AG08396 (cell line): ENCODE data around the gene MPI.
"Not testable (repeated sequence)": the region's sequence is repeated elsewhere in the genome, so short reads cannot be mapped to it uniquely, and the experiment has no call there.

Experiments used
- DNase-seq: peaks from one replicate; pipeline ENCODE4 v3.0.0; 2012; ENCODE audit warnings: low spot score, mixed read lengths

Gene MPI

DNA sequence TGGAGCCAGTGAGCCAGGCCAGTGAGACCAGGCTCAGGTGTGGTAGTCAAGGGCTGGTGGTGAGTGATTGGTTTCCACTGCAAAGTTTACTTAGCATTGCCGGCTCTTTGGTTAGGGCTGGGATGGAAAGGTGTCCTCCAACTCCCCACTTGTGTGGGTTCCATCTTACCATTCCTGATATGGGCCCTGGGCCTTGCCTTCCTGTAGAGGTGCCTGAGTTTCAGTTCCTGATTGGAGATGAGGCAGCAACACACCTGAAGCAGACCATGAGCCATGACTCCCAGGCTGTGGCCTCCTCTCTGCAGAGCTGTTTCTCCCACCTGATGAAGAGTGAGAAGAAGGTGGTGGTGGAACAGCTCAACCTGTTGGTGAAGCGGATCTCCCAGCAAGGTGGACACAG lies 3.1 kb downstream of the MPI start:
- DNase-seq, result no peak

GRCh38 chr15:74893627-74894026 lies 3.8 kb downstream of the MPI start:
- no peak for DNase-seq

- not testable (repeated sequence) for DNase-seq
Measured at GRCh38 chr15:74894383-74894782, 4.5 kb downstream of the MPI start.

DNA sequence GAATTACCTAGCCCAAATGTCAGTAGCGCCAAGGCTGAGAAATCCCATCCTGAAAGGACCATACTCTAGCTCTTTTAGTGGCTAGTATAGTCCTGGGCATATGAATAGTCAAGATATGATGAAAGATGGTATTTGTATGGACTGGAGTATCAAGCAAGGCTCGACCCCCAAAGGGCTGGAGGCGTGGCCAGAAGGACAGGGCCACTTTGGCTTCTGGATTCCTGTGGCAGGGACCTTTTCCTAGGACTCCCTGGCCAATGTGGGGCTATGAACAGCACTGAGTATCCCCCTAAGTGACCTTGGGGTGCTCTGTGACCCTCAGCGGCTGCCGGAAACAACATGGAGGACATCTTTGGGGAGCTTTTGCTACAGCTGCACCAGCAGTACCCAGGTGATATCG lies 6.0 kb downstream of the MPI start:
- DNase-seq, result no peak

DNA sequence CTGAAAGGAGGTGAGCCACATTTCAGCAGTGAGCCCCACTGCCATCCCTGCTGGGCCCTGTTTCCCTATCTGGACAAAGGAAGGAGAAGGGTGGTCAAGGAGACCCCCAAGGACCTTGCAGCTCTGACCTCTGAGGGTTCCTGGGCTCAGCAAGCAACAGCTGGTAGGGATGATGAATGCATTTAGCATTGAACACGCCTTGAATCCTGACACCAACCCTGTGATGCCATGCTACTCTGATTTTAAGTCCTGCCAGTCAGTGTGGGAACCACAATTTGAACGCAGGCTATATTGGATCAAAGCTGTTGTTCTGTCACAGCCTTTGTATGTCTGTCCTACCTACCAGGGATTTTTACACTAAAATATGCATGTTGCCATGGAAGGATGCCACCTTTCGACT lies 6.5 kb downstream of the MPI start:
- no peak for DNase-seq

DNA sequence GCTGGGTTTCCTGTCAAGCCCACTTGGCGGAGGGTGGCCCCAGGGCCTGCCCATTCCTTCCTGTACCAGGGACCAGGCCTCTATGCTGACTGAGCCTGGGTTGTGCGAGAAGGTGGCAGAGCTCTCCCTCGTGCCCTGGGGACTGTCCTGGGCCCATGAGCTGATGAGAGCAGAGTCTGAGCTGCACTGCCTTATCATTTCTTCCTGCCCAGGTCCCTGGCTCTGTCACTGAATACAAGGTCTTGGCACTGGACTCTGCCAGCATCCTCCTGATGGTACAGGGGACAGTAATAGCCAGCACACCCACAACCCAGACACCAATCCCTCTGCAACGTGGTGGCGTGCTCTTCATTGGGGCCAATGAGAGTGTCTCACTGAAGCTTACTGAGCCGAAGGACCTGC lies 7.5 kb downstream of the MPI start:
- DNase-seq, result no peak

GRCh38 chr15:74901612-74902063 lies 11.8 kb downstream of the MPI start:
- peak; percentile 82 for DNase-seq

GRCh38 chr15:74902295-74903075 lies 12.6 kb downstream of the MPI start:
- no peak for DNase-seq

- DNase-seq, result no peak
Measured at GRCh38 chr15:74903676-74904075, 13.8 kb downstream of the MPI start.

DNA sequence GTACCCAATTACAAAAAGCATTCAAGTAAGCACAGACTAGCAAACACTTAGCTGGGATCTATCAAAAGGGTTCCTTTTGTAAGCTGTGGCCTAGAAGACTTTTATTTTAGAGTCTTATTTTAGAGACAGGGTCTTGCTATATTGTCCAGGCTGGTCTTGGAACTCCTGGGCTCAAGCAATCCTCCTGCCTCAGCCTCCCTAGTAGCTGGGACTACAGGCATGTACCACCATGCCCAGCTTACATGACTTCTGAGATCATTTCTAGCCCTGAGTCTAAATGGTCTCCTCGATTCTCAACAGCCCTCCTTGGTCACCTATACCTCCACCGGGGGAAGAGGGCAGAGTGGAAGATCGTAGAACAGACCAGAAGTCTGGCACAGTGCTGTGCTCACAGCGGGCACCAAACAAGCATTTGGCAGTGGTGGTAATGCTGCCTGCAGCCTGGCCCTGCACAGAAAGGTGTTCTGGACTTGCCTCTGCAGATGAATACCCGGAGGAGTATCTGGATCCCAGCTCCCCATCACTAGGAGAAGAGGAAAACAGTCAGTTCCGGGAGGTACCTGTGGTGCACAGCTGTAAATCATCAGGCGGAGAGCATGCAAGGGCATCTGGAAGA lies 14.5 kb downstream of the MPI start:
- DNase-seq, result no peak

DNA sequence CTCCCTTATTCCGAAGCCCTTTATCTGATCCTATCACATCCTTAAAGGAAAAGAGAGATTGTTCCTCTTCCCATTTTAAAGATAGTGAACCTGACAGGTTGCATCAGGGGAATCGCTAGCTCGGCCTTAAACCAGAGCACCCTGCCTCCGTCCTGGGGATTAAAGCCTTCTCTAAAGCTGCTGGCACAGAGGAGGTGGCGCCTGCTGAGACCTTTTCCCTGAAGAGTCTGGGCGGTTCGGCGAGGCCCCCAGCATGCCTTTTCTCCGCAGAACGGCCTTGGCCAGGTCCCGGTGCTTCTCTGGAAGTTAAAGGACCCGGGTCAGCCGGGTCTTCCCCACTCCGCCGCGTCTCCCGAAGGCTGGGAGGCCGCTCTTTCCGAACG lies 16.2 kb downstream of the MPI start:
- no peak for DNase-seq

GRCh38 chr15:74906450-74907162 lies 16.8 kb downstream of the MPI start, which contains the start of gene FAM219B:
TSS of gene FAM219B (minus strand) at chr15:74906851. CDS start at chr15:74906800, 51 bp downstream.
- DNase-seq, result peak; percentile 97

- no peak for DNase-seq
Measured at GRCh38 chr15:74907163-74907870, 17.5 kb downstream of the MPI start.

DNA sequence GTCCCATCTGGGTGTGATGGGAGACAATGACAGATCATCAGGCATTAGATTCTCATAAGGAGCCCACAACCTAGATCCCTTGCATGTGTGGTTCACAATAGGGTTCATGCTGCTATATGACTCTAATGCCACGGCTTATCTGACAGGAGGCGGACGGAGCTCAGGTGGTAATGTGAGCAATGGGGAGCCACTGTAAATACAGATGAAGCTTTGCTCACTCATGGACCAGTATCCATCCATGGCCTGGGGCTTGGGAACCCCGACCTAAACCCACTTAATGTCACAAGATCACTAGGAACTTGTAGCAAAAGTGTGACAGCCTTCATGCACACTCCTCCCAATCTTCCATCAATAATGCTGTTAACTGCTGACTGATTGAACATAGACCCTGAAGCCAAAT lies 18.8 kb downstream of the MPI start:
- no peak for DNase-seq

- no peak for DNase-seq
Measured at GRCh38 chr15:74913041-74913440, 23.2 kb downstream of the MPI start.

- DNase-seq, result not testable (repeated sequence)
Measured at GRCh38 chr15:74913799-74914198, 24.0 kb downstream of the MPI start.

DNA sequence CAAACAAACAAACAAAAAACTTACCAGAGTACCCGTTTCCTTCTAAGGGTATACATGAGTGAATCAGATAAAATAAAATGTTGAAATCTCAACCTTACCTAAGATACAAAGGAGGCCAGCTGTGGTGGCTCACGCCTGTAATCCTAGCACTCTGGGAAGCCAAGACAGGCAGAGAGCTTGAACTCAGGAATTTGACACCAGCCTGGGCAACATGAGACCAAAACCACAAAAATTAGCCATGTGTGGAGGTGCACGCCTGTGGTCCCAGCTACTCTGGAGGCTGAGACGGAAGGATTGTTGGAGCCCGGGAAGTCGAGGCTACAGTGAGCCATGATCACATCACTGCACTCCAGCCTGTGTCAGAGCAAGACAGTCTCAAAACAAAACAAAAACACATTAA lies 27.8 kb downstream of the MPI start:
- DNase-seq, result no peak

DNA sequence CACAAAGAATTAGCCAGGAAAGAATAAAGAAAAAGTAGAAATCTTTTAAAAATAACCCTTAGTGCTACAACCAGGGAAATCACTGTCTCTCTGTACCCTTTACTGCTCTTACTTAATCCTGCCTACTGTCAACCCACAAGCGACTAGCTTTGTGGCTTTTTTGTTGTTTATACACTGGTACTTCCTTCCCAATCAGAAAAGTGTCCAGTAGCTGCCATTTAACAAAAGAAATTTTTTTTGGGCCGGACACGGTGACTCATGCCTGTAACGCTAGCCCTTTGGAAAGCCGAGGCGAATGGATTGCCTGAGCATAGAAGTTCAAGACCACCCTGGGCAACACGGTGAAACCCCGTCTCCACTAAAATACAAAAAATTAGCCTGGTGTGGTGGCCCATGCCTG lies 30.6 kb downstream of the MPI start:
- no peak for DNase-seq

GRCh38 chr15:74924525-74924924 lies 34.7 kb downstream of the MPI start:
- DNase-seq, result no peak

DNA sequence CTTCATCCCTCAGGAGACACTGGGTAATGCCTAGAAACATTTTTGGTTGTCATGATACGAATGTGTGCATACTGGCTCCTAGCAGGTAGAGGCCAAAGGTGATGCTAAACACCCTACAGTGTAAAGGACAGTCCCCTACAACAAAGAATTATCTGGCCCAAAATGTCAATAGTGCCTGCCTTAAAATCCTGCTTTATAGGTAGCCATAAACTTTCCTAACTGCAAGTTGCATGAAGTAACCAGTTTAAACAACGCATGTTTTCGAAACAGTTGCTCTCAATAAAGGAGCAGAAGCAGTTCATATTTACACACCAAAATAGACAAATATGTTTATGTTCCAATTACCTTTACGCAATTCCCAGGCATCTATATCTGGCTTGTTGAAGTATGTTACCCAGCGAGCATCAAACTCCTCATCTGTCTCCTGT lies 38.9 kb downstream of the MPI start:
- DNase-seq, result no peak

DNA sequence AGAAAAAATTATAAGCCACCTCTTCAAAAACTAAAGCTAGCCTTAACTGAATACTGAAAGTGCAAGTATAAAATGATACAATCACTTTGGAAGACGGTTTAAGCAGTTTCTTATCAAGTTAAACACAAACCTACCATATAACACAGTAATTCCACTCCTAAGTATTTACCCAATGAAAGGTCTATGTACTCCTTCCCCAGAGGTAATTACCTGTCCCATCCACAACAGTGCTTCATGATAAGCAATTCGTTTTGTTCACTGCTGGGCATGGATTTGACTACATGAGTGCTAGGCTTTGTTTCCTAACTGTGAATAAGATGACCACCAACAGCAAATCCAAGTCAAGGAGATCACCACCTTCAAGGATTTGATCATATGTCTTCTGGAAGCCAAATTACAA lies 43.7 kb downstream of the MPI start:
- DNase-seq, result no peak

GRCh38 chr15:74935193-74935592 lies 45.4 kb downstream of the MPI start:
- not testable (repeated sequence) for DNase-seq

DNA sequence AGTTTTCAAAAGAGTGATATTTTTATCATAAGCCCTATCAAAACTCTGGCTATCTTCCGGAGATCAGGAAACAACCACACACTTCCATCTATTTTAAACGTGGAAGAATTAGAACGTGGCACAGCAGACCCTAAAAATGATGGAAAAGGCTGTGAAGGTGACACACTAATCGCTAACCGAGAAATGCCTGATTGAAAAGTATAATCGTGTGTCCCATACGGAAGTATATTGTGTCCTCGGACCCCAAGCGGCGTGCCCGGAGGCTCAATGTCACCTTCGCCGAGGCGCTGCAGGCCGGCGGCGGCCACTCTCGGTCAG lies 47.4 kb downstream of the MPI start:
- DNase-seq, result no peak
